Transverse colon (tissue), 4 donors: ENCODE measurements around the gene ARHGAP30.

ENCODE experiments used
- CTCF ChIP-seq, 5 experiments: fragments of 200-600 bp in 3 of 5; fragments of 450-650 bp in 2 of 5; sonication (generic) in 3 of 5; IDR thresholded peaks; 1 replicate in 2 of 5; 2 replicates in 3 of 5; pipeline ENCODE4 v1.5.1; 2016 to 2017; ENCODE audit warnings: antibody characterized with exemption in 5 of 5, inconsistent platforms in 3 of 5, mild to moderate bottlenecking in 2 of 5, moderate library complexity in 1 of 5
- EP300 ChIP-seq: sonication (generic); formaldehyde crosslinking; IDR thresholded peaks from one replicate; pipeline ENCODE4 v1.6.1; 2017; ENCODE audit warnings: antibody characterized with exemption, low read depth
- POLR2A ChIP-seq: fragments of 450-650 bp; IDR thresholded peaks from one replicate; pipeline ENCODE4 v1.6.1; 2016; ENCODE audit warnings: antibody characterized with exemption, mild to moderate bottlenecking, moderate library complexity
- POLR2AphosphoS5 ChIP-seq, 3 donors: sonication (generic); formaldehyde crosslinking; IDR thresholded peaks; one replicate each; pipeline ENCODE4 v1.6.1; 2016; ENCODE audit warnings: antibody characterized with exemption in 3 of 3

DNA sequence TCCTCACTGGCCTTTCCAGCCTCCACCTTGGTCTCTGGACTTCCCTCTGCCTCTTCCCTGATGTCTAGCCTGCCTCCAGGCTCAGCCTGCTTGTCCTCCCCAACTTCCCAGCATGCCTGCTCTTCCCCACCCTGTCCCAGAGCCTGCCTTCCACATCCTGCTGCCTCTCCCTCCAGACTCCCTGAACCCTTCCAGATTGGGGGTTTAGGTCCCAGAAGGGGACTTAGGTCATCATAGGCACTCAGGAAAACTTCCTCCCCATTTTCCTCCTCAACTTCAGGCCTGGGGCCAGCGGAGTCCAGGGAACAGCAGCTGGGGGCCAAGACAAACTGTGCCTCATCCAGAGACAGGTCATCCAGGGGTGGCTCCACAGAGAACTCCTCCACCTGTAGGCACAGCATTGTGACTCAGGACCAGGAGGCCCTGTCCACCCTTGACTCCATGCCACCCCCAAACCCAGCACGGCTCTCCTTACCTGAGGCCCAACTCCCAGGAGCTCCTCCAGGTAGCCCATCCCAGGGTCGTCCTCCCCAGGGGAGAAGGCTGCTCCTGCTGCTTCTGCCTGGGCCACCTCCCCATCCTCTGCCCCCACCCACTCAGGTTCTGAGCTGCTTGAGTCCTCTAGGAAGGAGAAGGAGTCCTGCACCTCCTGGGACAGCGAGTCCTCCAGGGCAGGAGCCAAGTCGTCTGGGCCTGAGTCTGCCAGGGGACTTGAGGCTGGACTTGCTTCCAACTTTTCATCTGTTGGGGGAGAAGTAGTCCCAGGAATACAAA lies 20.6 kb downstream of the ARHGAP30 start:
- no peak for TF ChIP-seq CTCF (IDR thresholded peaks at IDR 0.05)
- no peak for TF ChIP-seq POLR2A
- no peak for TF ChIP-seq POLR2AphosphoS5 (IDR thresholded peaks at IDR 0.05)
- no peak for TF ChIP-seq EP300
